AG08395 (cell line): ENCODE data around the gene SRRM4.
A peak's percentile ranks its signal among the peaks of the same experiment; 100 is the strongest.

Experiments
- DNase-seq: peaks from one replicate; pipeline ENCODE4 v3.0.0; 2012; ENCODE audit warnings: mixed read lengths, low spot score

The SRRM4 gene

GRCh38 chr12:119204131-119204530 is 222.8 kb downstream of the SRRM4 start:
- no peak for DNase-seq

GRCh38 chr12:119204671-119205285 is 223.4 kb downstream of the SRRM4 start:
- no peak for DNase-seq

GRCh38 chr12:119206348-119207062 is 225.2 kb downstream of the SRRM4 start:
- no peak for DNase-seq

DNA sequence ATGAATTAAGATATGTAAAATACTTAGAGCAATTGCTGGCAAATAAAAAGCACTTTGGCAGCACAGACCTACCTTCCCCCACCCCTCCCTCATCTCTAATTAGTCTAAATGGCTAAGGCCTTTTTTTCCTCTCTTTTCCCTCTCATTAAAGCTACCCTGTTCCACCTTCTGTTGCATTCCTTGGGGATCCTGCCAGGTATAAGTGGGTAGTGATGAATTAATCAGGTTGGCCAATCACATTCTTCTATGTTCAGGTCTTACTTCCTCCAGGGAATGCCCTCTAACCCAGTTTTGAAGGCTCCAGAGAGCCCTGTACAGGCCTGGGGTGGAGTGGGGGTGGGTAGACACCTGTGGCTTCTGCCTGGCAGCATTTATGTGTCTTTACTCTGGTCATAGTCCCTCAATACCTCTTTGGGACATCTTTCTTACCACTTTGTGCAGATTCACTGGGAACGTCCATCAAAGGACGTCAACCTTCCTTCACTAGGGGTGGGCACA is 225.8 kb downstream of the SRRM4 start:
- no peak for DNase-seq

DNA sequence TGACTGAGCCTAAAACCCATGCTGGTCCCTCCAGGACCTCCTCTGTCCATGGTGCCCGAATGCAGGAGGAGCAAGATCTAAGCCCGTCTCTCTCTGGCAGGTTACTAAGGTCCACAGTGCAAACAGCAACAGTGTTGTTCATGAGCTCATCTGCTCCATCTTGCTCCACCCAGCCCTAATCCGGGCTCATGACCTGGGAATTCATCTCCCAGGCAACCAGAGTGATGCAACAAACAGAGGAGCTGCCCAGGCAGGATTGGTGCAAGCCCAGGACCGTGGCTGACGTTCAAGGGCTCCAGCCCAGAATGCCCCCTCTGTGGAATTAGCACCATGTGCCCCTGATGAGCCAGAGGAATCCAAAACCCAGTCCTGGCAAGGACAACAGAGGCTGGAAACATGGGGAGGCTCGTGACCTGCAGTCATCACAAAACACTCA is 227.3 kb downstream of the SRRM4 start:
- DNase-seq: peak; percentile 52

- DNase-seq: no peak
Observed at GRCh38 chr12:119211884-119212283, 230.5 kb downstream of the SRRM4 start.
